GM18505 (cell line): ENCODE measurements around the gene TRPC4.

Experiments used
- ATAC-seq: cut with Tn5 transposase; IDR thresholded peaks from one replicate; pipeline ENCODE4 v1.9.1; 2021; ENCODE audit not compliant: unreplicated experiment
- POLR2A ChIP-seq: IDR thresholded peaks from 4 replicates; pipeline ENCODE4 v1.6.1; 2011; ENCODE audit warnings: borderline replicate concordance; ENCODE audit not compliant: insufficient read depth, insufficient read length; ENCODE audit errors: extremely low read depth

TRPC4 gene

DNA sequence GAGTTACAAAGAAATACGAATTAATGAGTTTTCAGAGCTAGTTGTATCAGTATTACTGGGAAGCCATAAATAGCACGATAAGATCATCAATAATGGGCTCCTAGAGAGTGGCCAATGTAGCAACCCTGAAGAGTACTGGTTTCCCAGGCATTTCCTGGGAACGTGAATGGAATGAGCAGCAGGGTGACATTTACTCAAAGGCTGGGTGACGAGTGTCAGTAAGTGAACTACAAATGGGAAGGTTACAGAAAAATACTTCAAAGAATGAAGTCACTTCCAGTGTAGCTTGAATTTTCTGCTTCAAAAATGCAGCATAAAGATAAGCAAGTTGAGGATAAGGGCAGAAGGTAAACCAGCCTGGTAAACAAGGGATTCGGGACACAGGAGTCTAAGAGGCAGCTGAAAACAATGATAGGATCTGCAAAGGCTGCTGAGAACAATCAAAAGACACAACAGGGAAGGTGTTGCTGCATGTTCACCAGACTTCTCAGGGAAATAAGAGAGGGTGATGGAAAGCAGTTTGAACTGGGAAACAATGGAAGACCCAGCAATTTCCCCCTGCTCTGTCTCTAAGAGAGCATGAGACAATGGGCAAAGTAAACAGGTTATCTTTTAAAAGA lies 222.4 kb downstream of the TRPC4 start:
- no peak for ATAC-seq
- TF ChIP-seq POLR2A, result no peak

DNA sequence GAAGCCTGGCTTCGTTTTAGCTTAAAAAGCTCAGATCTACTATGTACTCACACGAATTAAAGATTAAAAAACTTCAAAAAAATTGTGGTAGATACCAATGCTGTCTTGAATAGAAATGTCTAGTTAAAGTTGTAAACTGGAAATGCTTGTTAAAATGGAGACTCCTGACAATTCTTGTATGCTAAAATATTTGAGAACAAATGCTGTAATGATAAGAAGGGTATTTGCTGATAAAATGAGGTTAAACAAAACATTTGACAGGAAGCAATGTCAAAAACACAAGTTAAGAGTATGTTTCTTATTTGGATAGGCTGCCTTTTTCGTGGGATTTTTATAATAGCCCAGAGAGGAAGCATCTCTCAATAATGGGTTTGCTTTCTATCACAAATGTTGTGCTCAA lies 223.0 kb downstream of the TRPC4 start:
- no peak for ATAC-seq
- TF ChIP-seq POLR2A, result no peak

DNA sequence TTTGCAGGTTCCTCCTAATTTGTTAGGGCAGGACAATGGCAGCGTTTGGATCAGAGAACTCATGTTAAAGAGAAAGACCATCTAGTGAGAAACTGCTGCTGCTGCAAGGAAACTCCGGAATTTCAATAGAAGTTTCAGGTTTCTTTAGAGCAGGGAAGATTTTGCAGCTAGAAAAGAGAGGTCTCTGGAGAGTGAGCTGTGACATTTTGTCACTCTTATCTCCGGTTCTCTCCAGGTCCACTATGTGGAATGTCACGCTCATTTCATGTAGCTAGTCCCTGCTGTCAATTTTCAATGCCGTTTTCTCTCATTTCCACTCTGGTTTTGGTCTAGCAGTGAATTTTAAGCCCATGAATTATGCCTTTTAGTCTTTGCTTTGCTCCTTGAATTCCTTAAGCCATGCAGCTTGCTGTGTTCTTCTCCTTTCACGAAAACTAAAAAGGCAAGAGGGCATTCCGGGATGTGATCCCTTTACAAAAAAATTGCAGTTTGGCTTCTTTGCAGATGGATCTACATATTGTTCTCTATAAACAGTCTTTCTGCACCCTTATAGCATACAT lies 224.3 kb downstream of the TRPC4 start:
- TF ChIP-seq POLR2A, result no peak
- no peak for ATAC-seq

DNA sequence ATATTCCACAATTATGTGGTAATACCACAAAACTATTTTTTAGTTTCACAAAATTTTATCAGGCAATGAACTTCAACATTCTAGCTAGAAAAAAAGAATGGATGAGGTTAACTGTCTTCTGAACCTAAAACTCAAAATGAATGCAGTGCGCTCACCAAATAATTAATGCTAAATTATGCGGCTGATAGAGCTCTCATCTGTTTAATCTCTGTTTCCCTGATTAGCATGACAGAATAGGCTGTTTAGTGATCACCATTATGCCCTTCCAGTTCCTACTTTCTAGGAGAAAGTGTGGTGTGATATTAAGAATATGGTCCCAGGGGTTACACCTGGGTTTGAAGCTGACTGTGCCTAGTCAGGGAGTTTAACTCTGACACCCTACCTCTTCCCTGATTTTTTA lies 228.2 kb downstream of the TRPC4 start:
- ATAC-seq, result no peak
- no peak for TF ChIP-seq POLR2A

DNA sequence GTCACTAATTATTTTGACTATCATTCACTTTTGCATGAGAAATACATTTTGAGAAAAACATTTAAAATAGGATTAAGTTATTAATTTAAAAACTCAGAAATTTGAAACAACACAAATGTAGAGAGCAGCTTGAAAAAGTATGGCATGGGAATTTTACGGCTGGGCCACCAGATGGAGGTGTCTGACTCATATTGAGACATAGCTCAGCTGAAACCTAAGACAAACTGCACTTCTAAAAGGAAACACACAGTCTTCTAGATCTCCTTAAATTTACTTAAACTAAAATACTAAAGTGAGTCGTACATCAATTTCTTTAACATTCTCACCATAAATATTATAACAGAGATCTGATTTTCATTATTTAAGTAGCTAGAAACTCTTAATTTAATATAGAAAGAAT lies 229.1 kb downstream of the TRPC4 start:
- no peak for ATAC-seq
- TF ChIP-seq POLR2A, result no peak

DNA sequence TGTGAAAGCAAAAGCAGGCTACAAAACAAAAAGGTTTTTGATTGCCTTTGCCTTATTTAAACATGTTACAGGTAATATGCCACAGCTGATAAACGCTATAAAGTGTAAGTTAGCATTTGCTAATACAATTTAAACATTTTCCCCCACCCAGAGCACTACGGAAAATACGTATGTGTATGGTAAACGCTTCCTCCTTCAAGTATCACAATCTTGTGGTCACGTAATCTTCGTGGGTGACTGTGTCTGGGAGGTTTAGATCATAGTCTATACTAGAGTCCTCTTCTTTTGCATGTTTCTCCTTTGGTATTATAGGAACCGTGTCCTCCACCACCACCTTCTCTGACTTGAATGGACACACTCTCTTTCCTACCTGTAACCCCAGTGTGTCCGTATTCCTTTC lies 232.9 kb downstream of the TRPC4 start:
- no peak for TF ChIP-seq POLR2A
- ATAC-seq, result no peak

DNA sequence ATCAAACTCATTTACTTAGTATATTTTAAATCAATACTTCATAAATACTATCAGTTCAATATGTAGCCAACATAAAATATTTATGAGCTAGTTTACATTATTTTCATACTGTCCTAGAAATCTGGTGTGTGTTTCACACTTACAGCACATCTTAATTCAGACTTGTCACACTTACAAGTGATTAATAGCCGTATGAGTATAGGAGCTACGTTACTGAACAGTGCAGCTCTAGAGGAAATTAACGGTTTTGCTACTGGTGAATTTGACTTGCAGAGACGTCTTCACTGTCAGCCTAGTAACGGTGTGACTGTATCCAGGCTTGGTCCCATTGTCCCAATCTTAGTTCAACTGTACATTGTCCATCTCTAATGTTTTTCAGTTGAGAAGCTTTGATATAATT lies 237.3 kb downstream of the TRPC4 start:
- ATAC-seq, result no peak
- no peak for TF ChIP-seq POLR2A

DNA sequence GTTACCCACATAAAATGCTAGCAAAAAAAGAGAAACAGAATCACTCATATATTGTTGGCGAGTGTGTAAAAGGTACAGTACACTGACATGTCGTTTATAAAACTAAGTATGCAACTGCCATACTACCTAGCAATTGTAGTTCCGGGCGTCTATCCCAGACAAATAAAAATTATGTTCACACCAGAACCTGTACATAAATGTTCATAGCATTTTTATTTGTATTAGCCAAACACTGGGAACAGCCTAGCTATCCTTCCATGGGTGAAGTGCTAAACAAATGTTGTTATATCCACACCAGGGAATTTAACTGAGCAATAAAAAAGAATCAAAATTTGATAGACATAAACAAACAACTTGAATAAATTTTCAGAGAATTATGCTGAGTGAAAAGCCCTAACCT lies 242.1 kb downstream of the TRPC4 start:
- no peak for TF ChIP-seq POLR2A
- ATAC-seq, result no peak

DNA sequence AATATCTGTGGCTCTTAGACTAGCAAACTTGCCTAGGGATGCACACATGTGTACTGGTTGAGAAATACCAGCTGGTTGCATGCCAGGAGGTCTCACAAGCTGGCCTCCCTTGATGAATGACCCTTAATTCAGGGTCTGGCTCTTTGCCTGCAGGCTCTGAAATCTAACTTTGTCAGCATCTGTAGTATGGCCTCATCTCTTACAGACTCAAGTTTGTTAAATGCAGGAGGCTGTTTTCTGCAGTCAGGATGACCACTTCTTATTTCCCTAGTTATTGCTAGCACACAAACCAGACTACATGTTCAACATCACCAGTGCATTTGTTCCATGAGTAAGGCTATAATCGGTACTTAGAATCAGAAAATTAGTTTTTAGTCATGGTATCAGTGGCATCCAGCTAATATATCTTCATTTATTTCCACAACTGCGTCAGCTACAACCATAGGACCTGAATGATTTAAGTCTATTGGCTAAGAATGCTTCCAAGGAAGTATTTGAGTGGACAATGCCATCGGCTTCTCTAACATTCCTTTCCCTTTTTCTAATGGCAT lies 247.7 kb downstream of the TRPC4 start:
- TF ChIP-seq POLR2A, result no peak
- no peak for ATAC-seq

DNA sequence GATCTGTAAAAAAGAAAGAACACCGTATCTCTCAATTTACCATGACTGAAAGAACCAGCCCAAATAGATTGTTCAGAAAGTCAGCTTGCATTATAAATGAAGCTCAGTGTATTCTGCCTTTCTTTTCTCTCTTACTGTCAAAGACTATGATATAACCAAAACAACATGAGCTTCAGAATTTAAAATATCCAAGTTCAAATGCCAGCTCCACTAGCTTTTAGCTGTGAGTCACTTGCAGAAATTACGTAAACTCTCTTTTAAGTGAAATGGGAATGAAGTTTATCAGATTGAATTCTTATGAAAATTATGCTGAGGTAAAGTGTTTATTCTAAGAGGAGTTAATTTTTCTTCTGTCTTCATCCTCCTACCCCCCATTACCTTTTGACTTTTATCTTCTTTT lies 251.0 kb downstream of the TRPC4 start:
- no peak for TF ChIP-seq POLR2A
- no peak for ATAC-seq

DNA sequence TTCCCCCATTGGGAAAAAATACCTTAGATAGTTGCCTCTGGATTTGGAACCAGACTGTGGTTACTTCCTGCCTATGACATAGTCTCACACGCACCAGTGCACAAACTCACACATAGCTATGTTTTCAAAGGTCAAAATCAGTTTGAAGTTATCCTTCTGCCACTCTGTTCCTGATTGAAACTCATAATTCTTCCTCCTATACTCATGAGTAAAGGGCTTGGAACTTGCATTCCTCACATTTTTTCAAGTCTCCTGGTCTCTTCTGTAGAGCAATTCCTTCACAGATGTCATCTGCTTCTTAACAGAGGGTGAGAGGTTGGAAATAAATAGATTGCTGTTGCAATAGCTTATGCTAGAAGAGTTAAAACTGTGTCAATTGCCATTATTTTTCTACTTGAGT lies 252.4 kb downstream of the TRPC4 start:
- TF ChIP-seq POLR2A, result no peak
- ATAC-seq, result no peak

DNA sequence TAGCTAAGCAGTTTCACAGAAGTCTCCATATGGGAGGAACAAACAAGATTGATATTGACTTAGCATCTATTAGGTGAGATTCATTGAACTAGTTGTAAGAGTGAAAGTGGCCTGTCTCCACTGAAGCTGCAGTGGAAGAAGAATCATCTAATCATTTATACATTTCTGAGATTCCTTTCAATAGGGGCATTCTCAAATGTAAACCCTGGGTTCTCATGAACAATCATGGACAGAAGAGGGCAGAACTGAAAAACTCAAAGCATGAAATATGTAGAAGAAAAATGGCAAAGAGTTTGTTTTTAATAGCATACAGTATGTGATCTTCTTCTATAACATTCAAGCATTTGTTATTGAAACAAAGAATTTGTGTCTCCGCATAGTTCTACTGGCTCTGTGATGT lies 253.4 kb downstream of the TRPC4 start:
- TF ChIP-seq POLR2A, result no peak
- no peak for ATAC-seq

DNA sequence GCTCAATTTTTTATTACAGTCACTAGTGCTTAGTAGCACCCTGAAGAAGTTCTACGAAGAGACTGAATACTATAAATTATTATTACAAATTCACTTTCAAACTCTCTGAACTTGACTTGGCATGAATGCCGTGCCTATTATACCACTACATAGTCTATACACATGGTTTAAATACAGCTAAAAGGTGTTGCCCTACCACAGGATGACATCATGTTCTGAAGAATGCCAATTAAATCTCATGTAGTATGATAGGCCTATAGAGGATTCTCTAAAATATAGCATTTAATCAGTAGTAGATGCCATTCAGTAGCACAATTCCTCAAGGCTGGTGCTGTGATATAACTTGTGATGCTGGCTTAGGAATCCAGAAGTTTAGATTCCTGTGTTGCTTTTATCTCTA lies 254.3 kb downstream of the TRPC4 start:
- ATAC-seq, result no peak

DNA sequence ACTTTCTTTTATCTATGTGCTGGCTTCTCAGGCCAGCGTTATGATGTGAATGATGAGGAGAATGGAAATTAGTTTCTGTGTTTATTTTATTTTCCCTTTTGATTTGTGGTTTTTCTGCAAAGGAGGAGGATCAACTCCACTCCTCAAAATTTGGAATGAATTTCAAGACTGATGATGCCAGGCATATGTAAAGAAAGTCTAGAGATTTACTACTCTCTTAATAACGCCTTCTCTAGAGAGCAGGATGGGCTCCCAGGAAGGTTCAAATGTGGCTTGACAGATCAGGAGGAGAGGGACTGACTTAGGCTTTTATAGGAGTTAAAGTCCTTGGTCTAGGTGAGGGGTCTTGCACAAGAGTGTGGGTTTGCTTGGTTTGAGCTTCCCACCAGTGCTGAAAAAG lies 255.9 kb downstream of the TRPC4 start:
- ATAC-seq, result no peak
- TF ChIP-seq POLR2A, result no peak

More for the DNA sequence above, 254.3 kb downstream of the TRPC4 start:
- no peak for TF ChIP-seq POLR2A
